Pancreas (tissue), 10 donors: ENCODE measurements around the gene FKBP5. TPM values are rescaled to one million over a fixed set of nuclear protein-coding genes. Genes with fewer than 3 reads are reported as not detected.
A peak's percentile ranks its signal among the peaks of the same experiment; 100 is the strongest.
"Not testable (repeated sequence)": the region's sequence is repeated elsewhere in the genome, so short reads cannot be mapped to it uniquely, and the experiment has no call there.

Experiments used
- ATAC-seq, 4 donors: fragments of 200-7000 bp; cut with Tn5 transposase; one replicate each; pipeline versions ENCODE4 v1.8.0 to v1.9.1; 2020; ENCODE audit warnings: mild to moderate bottlenecking in 4 of 4, moderate library complexity in 4 of 4
- DNase-seq, 6 donors: peaks; one replicate each; pipeline ENCODE4 v3.0.0-alpha.2; 2020
- FAIRE-seq: peaks from 2 replicates; lab custom pipeline; 2012; peaks lifted over from hg19 to GRCh38; lab: Jason Lieb, UNC
- H3K27ac ChIP-seq, 4 donors: fragments of 200-600 bp; sonication (generic); 1 replicate in 3 of 4; 2 replicates in 1 of 4; pipeline versions ENCODE4 v1.5.0 to v1.8.0; 2020
- H3K27me3 ChIP-seq, 4 donors: fragments of 200-600 bp; one replicate each; pipeline ENCODE4 v1.8.0; 2021
- H3K36me3 ChIP-seq, 3 donors: fragments of 200-600 bp; sonication (generic) in 1 of 3; one replicate each; pipeline versions ENCODE4 v1.5.0 to v1.8.0; 2020 to 2021
- H3K4me1 ChIP-seq, 3 donors: fragments of 200-600 bp; one replicate each; pipeline ENCODE4 v1.8.0; 2021
- H3K4me3 ChIP-seq, 4 donors: fragments of 200-600 bp; sonication (generic) in 2 of 4; one replicate each; pipeline versions ENCODE4 v1.5.0 to v1.8.0; 2020 to 2021
- H3K9me3 ChIP-seq, 4 donors: fragments of 200-600 bp; one replicate each; pipeline ENCODE4 v1.8.0; 2021
- CTCF ChIP-seq, 4 donors: fragments of 200-600 bp; sonication (generic) in 3 of 4; IDR thresholded peaks; one replicate each; pipeline versions ENCODE4 v1.5.0 to v1.8.0; 2021; ENCODE audit warnings: antibody characterized with exemption in 4 of 4
- WGBS, 2 donors: extraction: QIAGEN DNeasy Blood & Tissue Kit; methylation state at CpG; one replicate each; pipeline ENCODE4 v1.1.7; 2013; 5-methylcytosine and 5-hydroxymethylcytosine counted together
- intact Hi-C, 3 donors: fragments of 100-400 bp; cut with DNase I; formaldehyde crosslinking; loops; one replicate each; pipeline versions ENCODE4 v1.11.1 to v1.14.2; 2022
- polyA plus RNA-seq, 2 donors: library from polyadenylated mRNA; stranded (reverse); fragments of 200-250 nt; gene quantifications; one replicate each; pipeline ENCODE4 v1.2.3, GENCODE V29; 2013
- total RNA-seq, 6 donors: library from RNA; stranded (reverse); fragmentation: NEBNext Ultra II Directional in 4 of 6; extraction: Animal tissue kit (Norgen Biotek cat#: 25700) in 4 of 6; gene quantifications; one replicate each; pipeline versions ENCODE4 v1.2.1 to v1.2.4, GENCODE V29; 2021 to 2023
- donor health status: healthy with polysubstance abuse.
- donor health status: DM: no; HTN: no; CAD: no; lungs with moderate emphysema.
- donor health status: DM: no; HTN: no; CAD: no.
- donor health status: control.
- donor health status: control.
- donor health status: Bipolar disorder and iron deficiency.
- donor health status: DM: yes; HTN: yes; CAD: no.
- donor health status: DM: no; HTN: no; CAD: no.
- donor health status: DM: no; HTN: no; CAD: no.
- donor health status: DM: yes; HTN: yes; CAD: no.

FKBP5 gene
- total and polyA plus RNA-seq, 8 donors, result 13.0 to 78.4 (median 50.3) TPM

- no peak for DNase-seq
Observed at GRCh38 chr6:35694462-35694861, 5.7 kb upstream of the FKBP5 start.

GRCh38 chr6:35691027-35691824 is 2.5 kb upstream of the FKBP5 start:
- FAIRE-seq (no peak), ATAC-seq (peak; percentile 33 to 48 (median 42)), DNase-seq (peak in 5 of 6 donors; percentile 51 to 76 (median 72))
- Histone ChIP-seq H3K4me3 (no peak overlapping the region), H3K27me3 (no peaks in the 10 kb centered on the region), H3K36me3 (no peaks in the 10 kb centered on the region), H3K9me3 (no peaks in the 10 kb centered on the region), H3K4me1 (peaks cover 0 to 16% (median 0%) of the 10 kb centered on the region in 3 donors), H3K27ac (peak overlapping the region in 2 of 4 donors; percentile 2 to 60)
- intact Hi-C loops, result no loop called here
- WGBS, 2 donors, result 58 to 62% methylated on average over 10 of the region's 10 CpGs
- TF ChIP-seq CTCF (IDR thresholded peaks at IDR 0.05), result no peak

More at GRCh38 chr6:35694462-35694861, 5.7 kb upstream of the FKBP5 start:
- 86 to 89% methylated on average over 2 of the region's 2 CpGs for WGBS, 2 donors
- Histone ChIP-seq H3K27me3 (no peaks in the 10 kb centered on the region), H3K9me3 (no peaks in the 10 kb centered on the region), H3K4me1 (peaks cover 0 to 8% (median 0%) of the 10 kb centered on the region in 3 donors), H3K27ac (no peak overlapping the region), H3K4me3 (no peak overlapping the region), H3K36me3 (no peaks in the 10 kb centered on the region)
- intact Hi-C loops, result no loop called here
- FAIRE-seq (no peak), ATAC-seq (no peak)
- TF ChIP-seq CTCF (IDR thresholded peaks at IDR 0.05), result no peak

GRCh38 chr6:35690484-35690883 is 1.8 kb upstream of the FKBP5 start:
- Histone ChIP-seq H3K9me3 (no peaks in the 10 kb centered on the region), H3K27me3 (no peaks in the 10 kb centered on the region), H3K27ac (no peak overlapping the region), H3K4me3 (no peak overlapping the region), H3K4me1 (peaks cover 0 to 23% (median 0%) of the 10 kb centered on the region in 3 donors), H3K36me3 (no peaks in the 10 kb centered on the region)
- DNase-seq, result no peak
- TF ChIP-seq CTCF (IDR thresholded peaks at IDR 0.05), result no peak
- intact Hi-C loops, result no loop called here
- WGBS, 2 donors, result 95 to 98% methylated on average over 9 of the region's 9 CpGs
- ATAC-seq, result no peak
- no peak for FAIRE-seq

- H3K27ac ChIP-seq, H3K36me3 ChIP-seq, FAIRE-seq, H3K9me3 ChIP-seq, intact Hi-C loops, H3K27me3 ChIP-seq, ATAC-seq, H3K4me3 ChIP-seq, DNase-seq: not testable (repeated sequence)
- peaks cover 0 to 28% (median 0%) of the 10 kb centered on the region in 3 donors for H3K4me1 ChIP-seq
- WGBS, 2 donors, result 97% methylated on average over 16 of the region's 16 CpGs
Observed at GRCh38 chr6:35690006-35690405, 1.3 kb upstream of the FKBP5 start.

GRCh38 chr6:35687658-35688604 is 784 bp downstream of the FKBP5 start:
- TF ChIP-seq CTCF (IDR thresholded peaks at IDR 0.05), result no peak
- intact Hi-C loops, result loop anchor here in 1 of 3 donors (5.0 kb wide), 1 partner anchor 49 kb away; the partner anchor contains the start of gene ARMC12
- Histone ChIP-seq H3K9me3 (no peaks in the 10 kb centered on the region), H3K36me3 (peaks cover 0 to 8% (median 0%) of the 10 kb centered on the region in 3 donors), H3K27ac (peak overlapping the region; percentile 83 to 87 (median 86)), H3K4me1 (peaks cover 0 to 32% (median 0%) of the 10 kb centered on the region in 3 donors), H3K4me3 (peak overlapping the region; percentile 62 to 87 (median 86)), H3K27me3 (no peaks in the 10 kb centered on the region)
- 1% methylated on average over 66 to 100 of the region's 100 CpGs for WGBS, 2 donors
- FAIRE-seq (no peak), DNase-seq (peak; percentile 62 to 90 (median 73)), ATAC-seq (peak; percentile 53 to 74 (median 64))
